ENCODE results near the gene CASP10. TPM values are rescaled to one million over a fixed set of nuclear protein-coding genes. Genes with fewer than 3 reads are reported as not detected.

CASP10 gene
- total RNA-seq, 1 experiment from 2014 or later = 2.8 TPM

GRCh38 chr2:201242571-201243277 is 59.8 kb downstream of the CASP10 start:
- Mint-ChIP-seq H3K4me3 (no peak overlapping the region), H3K27me3 (ENCODE audit: low read depth) (no peaks in the 10 kb centered on the region; the same call in 1 of the 2 replicates), H3K4me1 (no peaks in the 10 kb centered on the region), H3K36me3 (peaks cover 11% of the 10 kb centered on the region), H3K27ac (no peak overlapping the region), H3K9me3 (peaks cover 28% of the 10 kb centered on the region)
- ChIA-PET POLR2A (no interaction called here), CTCF (interaction anchor here (1.1 to 1.3 kb wide), 2 partner anchors 11 to 121 kb away, joined by 3 to 5 read pairs; no protein-coding TSS in a partner anchor)
- no peak for ATAC-seq
- no peak for DNase-seq (ENCODE audit: low spot score)
- TF ChIP-seq ZNF138 (CRISPR knock-in tag; conservative IDR thresholded peaks at IDR 0.05) (no peak), RORB (CRISPR knock-in tag; IDR thresholded peaks at IDR 0.05) (no peak), ARID4B (CRISPR knock-in tag; IDR thresholded peaks at IDR 0.05; ENCODE audit: borderline replicate concordance) (no peak), ZBTB43 (CRISPR knock-in tag; IDR thresholded peaks at IDR 0.05) (no peak), ZMAT4 (CRISPR knock-in tag; IDR thresholded peaks at IDR 0.05) (no peak), GRHL2 (CRISPR knock-in tag; IDR thresholded peaks at IDR 0.05; ENCODE audit: insufficient replicate concordance, severe bottlenecking) (no peak), GTF2I (CRISPR knock-in tag; conservative IDR thresholded peaks at IDR 0.05) (no peak), MXD4 (CRISPR knock-in tag; IDR thresholded peaks at IDR 0.05; ENCODE audit: borderline replicate concordance) (no peak), SMAD4 (CRISPR knock-in tag; IDR thresholded peaks at IDR 0.05) (no peak), SOX15 (CRISPR knock-in tag; IDR thresholded peaks at IDR 0.05) (no peak), TEAD1 (CRISPR knock-in tag; IDR thresholded peaks at IDR 0.05) (no peak), ZNF425 (CRISPR knock-in tag; conservative IDR thresholded peaks at IDR 0.05) (no peak), ETV6 (CRISPR knock-in tag; IDR thresholded peaks at IDR 0.05) (no peak), CREM (CRISPR knock-in tag; IDR thresholded peaks at IDR 0.05) (no peak), ERG (CRISPR knock-in tag; IDR thresholded peaks at IDR 0.05) (no peak), IRF2 (CRISPR knock-in tag; IDR thresholded peaks at IDR 0.05; ENCODE audit: borderline replicate concordance, low read depth) (no peak), ZNF416 (CRISPR knock-in tag; IDR thresholded peaks at IDR 0.05) (no peak), ZNF263 (CRISPR knock-in tag; IDR thresholded peaks at IDR 0.05; ENCODE audit: low read depth) (no peak)

Data from WTC11 (cell line).